Measurements from ENCODE around the gene MYO1A.

- no peak for TF ChIP-seq POLR2A (IDR thresholded peaks at IDR 0.05; ENCODE audit: low read depth, low read length)
- TF ChIP-seq TAF1 (IDR thresholded peaks at IDR 0.05; ENCODE audit: low read depth, low read length): no peak
- no peak for TF ChIP-seq POLR2AphosphoS5 (IDR thresholded peaks at IDR 0.05; ENCODE audit: low read depth, low read length)
Measured at GRCh38 chr12:57091638-57092528, 42.0 kb upstream of the MYO1A start.

All from GM12891 (cell line).